GM19468 (cell line): Measurements from ENCODE around the gene NMT2.
"Not testable (repeated sequence)": the region's sequence is repeated elsewhere in the genome, so short reads cannot be mapped to it uniquely, and the experiment has no call there.

Experiments
- ATAC-seq: cut with Tn5 transposase; IDR thresholded peaks from one replicate; pipeline ENCODE4 v1.9.1; 2021; ENCODE audit warnings: mild to moderate bottlenecking, moderate library complexity, moderate number of reproducible peaks; ENCODE audit not compliant: unreplicated experiment; ENCODE audit errors: extremely low read depth

NMT2 gene

GRCh38 chr10:15168291-15168785, at the start of gene NMT2:
NMT2 (minus strand) TSS chr10:15168693; CDS start chr10:15168612, 81 bp downstream.
- ATAC-seq = peak; percentile 84

GRCh38 chr10:15216700-15217099, 48.2 kb upstream of the NMT2 start:
- no peak for ATAC-seq

GRCh38 chr10:15214237-15214636, 45.7 kb upstream of the NMT2 start:
- ATAC-seq = no peak

DNA sequence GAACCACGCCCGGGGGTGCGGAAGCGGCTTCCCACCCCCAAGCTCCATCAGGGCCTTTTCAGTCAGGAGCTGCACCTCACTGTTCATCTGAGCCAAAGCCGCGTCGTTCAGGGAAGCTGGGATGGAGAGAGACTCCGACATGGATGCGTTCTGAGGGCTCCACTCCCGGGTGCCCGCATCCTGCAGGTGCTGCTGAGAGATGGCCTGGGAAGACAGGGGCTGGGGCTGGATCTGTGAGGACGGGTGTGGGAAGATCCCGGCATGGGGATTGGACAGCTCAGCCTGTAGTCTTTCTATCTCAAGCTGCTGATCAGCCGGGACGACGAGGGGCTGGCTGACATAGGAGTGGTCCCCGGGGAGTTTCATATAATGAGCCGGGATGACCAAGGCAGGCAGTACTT, 45.0 kb upstream of the NMT2 start:
- ATAC-seq = no peak

DNA sequence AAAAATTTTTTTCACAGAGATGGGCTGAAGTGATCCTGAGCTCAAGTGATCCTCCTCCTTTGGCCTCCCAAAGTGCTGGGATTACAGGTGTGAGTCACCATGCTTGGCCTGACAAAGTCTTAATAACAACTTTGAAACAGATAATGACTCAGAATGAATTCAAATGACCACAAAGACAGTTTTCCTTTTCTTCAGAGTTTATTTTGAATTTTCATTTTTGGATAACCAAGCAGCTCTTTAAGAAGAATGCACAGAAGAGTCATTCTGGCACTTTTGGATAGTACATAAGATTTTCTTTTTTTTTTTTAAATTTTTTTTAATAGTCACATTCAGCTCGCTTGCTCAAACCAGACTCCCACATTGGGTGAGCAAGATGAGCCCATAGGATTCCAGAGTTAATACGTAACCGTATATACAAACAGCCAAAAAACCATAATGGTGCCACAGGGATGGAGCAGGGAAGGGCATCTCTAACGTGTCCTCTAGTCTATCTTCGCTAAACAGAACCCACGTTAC, 43.0 kb upstream of the NMT2 start:
- ATAC-seq = no peak

- no peak for ATAC-seq
Observed at GRCh38 chr10:15210521-15210920, 42.0 kb upstream of the NMT2 start.

DNA sequence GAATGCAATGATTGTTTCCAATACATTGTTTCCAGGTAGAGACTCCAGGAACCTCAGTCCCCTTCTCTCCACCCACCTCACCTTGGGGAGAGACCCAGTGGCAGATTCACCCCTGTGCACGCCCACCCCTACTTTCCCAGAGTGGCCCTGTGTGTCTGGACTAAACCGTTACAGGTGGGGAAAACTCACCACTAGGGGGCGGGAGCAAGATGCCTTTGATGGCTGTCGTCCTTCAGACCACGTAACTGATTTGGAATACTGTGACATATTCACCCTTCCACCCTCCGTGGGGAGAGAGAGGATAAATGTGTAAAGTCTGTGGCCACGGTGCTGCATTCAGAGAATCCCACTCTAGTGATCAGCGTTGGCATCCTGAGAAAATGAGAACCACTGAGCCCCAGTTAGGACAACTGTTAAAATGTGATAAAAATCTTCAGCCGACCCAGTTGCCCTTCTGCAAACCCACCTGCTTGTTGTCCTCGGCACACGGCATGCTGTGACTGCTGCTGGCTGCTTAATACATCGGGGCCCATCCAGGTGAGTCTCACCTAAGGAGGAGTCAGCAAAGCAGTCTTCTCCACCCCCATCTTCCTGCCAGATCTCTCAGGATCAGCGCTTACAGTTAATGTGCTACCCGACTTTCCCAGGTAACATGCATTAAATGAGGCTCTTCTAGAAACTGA, 41.5 kb upstream of the NMT2 start:
- peak; percentile 66 for ATAC-seq

DNA sequence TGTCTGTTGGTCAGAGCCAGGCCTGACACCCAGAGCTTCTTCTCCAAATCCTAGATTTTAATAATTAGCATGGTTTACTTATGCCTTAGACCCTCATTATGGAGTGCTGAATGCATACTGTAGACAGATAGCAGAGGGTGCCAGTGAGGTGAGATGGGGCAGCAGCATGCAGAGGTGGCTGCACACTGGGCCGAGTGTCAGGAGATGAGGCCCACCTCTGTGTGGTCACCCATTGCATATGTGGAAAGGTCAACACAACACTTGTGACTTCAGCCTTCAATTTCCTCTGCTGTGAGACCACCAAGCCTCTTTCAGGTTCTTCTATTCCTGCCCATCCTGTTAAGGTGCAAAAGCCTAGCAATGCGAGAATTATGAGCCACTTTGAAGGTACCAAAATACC, 39.7 kb upstream of the NMT2 start:
- ATAC-seq = no peak

- ATAC-seq = not testable (repeated sequence)
Observed at GRCh38 chr10:15207410-15207809, 38.9 kb upstream of the NMT2 start.

DNA sequence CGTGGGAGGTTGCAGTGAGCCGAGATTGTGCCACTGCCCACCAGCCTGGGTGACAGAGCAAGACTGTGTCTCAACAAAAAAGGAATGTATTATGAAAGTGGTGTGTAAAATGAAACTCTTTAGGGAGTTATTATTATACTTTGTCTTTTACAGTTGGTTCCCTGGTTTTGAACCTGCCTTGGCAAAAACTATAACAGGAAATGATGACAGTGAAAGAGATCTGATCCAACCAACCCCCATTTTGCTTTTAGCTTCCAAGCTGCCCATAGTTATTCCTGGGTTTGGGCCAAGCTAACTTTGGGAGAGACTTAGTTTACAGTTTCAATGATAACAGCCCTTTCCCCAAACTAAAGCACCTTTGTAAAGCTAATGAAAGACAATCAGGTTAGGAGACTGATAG, 34.1 kb upstream of the NMT2 start:
- no peak for ATAC-seq

GRCh38 chr10:15202301-15202621, 33.8 kb upstream of the NMT2 start:
- not testable (repeated sequence) for ATAC-seq

GRCh38 chr10:15201589-15202300, 33.3 kb upstream of the NMT2 start:
- ATAC-seq = no peak

DNA sequence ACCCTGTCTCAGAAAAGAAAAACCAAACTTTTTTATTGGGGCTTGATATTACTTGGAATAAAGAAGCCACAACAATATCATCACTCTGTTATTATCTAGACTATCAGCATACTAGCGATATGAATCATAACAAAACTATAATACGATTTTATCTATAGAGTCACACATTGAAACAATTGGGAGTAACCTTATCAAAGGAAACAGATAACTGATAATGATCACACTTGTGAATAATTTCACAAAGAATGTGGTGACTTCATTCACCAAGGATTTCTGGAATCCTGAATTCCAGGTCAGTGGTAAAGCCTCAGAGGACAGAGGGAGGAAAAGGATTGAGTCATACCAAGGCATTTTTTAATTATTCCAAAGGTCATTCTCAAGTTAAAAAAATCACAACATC, 32.1 kb upstream of the NMT2 start:
- no peak for ATAC-seq

GRCh38 chr10:15197911-15198310, 29.4 kb upstream of the NMT2 start:
- no peak for ATAC-seq

GRCh38 chr10:15197276-15197675, 28.8 kb upstream of the NMT2 start:
- ATAC-seq = no peak

DNA sequence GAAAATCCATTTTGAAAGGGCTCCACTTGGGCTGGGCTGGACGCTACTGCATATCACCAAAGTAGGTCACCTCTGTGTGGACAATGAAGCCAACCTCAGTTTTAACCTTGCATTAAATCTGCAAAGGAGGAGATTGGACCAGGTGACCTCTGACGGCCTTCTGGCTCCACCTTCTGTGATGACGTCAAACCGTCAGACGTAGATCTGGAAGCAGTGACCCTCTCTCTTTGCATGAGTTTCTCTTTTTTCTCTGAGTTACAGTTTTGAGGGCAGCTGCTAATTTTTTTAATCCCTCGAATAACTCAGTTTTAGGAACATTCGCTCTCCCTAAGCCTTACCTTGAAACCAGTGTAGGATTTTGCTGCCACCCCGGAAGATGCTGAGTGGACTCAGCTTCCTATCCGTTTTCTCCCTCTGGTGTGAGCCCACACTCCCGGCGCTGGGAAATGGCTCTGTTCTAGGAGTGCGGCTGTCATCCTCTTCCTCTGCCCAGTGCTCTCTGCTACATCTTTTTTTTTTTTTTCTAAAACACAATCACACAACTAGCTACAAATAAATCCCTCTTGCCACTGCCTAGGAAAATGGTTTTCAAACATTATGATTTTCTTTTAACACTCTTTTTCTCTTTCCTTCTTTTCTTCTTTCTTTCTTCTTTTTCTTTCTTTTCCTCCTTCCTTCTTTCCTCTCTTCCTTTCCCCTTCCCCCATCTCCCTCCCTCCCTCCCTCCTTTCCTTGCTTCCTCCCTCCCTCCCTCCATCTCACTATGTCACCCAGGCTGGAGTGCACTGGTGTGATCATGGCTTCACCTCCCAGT, 27.7 kb upstream of the NMT2 start:
- no peak for ATAC-seq

GRCh38 chr10:15189133-15189885, 20.8 kb upstream of the NMT2 start:
- ATAC-seq = no peak

- no peak for ATAC-seq
Observed at GRCh38 chr10:15188603-15189002, 20.1 kb upstream of the NMT2 start.

DNA sequence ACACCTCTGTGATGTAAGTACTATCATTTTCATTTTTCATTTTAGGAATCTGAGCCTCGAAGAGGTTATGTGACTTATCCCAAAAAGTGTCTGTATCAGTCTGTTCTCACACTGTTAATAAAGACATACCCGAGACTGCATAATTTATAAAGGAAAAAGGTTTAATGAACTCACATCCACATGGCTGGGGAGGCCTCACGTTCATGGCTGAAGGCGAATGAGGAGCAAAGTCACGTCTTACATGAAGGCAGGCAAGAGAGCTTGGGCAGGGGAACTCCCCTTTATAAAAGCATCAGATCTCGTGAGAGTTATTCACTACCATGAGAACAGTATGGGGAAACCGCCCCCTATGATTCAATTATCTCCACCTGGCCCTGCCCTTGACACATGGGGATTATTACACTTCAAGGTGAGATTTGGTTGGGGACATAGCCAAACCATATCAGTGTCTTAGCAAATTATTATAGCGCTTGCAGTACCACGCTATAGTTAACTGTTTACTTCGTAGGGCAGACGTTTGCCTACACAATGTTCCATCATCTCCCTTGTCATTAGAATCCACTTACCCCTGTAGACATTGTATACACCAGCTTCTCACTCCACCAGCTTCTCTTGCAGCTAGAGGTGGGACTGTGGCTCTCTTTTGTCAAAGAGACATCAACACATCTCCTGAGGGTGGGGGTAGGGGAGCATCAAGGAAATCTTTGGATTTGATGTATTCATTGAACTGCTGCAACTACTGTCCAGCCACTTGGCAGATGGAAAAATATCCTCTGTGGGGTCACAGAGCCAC, 15.4 kb upstream of the NMT2 start:
- ATAC-seq = no peak
